Neutrophil (primary cell): ENCODE measurements around the gene TIAL1.
A peak's percentile ranks its signal among the peaks of the same experiment; 100 is the strongest.

ENCODE experiments used
- H3K27ac ChIP-seq: fragments of 200-600 bp; sonication (generic); 2 replicates; pipeline ENCODE4 v1.5.1; 2016; ENCODE audit warnings: mild to moderate bottlenecking, moderate library complexity
- H3K27me3 ChIP-seq: fragments of 200-600 bp; sonication (generic); 2 replicates; pipeline ENCODE4 v1.6.0; 2016; ENCODE audit warnings: mild to moderate bottlenecking
- H3K36me3 ChIP-seq: fragments of 200-600 bp; sonication (generic); 2 replicates; pipeline ENCODE4 v1.5.1; 2017
- H3K4me1 ChIP-seq, 2 experiments: fragments of 200-600 bp in 1 of 2; sonication (generic) in 1 of 2; 1 replicate in 1 of 2; 2 replicates in 1 of 2; pipeline versions ENCODE4 v1.5.1 to v1.6.1; 2013 to 2016; ENCODE audit warnings: low read depth in 1 of 2, low read length in 1 of 2, mild to moderate bottlenecking in 1 of 2, moderate library complexity in 1 of 2; ENCODE audit not compliant: control insufficient read depth in 1 of 2, insufficient read depth in 1 of 2
- H3K4me3 ChIP-seq, 2 experiments: fragments of 200-600 bp in 1 of 2; sonication (generic) in 1 of 2; 1 replicate in 1 of 2; 2 replicates in 1 of 2; pipeline ENCODE4 v1.5.1; 2013 to 2016; ENCODE audit warnings: low read depth in 1 of 2, low read length in 1 of 2, mild to moderate bottlenecking in 1 of 2, moderate library complexity in 1 of 2
- H3K9me3 ChIP-seq: fragments of 200-600 bp; sonication (generic); 2 replicates; pipeline ENCODE4 v1.5.1; 2016
- TF ChIP-seq, protein P1 (sequence below): fragments of 200-600 bp; sonication (generic); IDR thresholded peaks from 2 replicates; pipeline ENCODE4 v1.5.1; 2016; ENCODE audit warnings: antibody characterized with exemption

Gene TIAL1, protein sequence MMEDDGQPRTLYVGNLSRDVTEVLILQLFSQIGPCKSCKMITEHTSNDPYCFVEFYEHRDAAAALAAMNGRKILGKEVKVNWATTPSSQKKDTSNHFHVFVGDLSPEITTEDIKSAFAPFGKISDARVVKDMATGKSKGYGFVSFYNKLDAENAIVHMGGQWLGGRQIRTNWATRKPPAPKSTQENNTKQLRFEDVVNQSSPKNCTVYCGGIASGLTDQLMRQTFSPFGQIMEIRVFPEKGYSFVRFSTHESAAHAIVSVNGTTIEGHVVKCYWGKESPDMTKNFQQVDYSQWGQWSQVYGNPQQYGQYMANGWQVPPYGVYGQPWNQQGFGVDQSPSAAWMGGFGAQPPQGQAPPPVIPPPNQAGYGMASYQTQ

DNA sequence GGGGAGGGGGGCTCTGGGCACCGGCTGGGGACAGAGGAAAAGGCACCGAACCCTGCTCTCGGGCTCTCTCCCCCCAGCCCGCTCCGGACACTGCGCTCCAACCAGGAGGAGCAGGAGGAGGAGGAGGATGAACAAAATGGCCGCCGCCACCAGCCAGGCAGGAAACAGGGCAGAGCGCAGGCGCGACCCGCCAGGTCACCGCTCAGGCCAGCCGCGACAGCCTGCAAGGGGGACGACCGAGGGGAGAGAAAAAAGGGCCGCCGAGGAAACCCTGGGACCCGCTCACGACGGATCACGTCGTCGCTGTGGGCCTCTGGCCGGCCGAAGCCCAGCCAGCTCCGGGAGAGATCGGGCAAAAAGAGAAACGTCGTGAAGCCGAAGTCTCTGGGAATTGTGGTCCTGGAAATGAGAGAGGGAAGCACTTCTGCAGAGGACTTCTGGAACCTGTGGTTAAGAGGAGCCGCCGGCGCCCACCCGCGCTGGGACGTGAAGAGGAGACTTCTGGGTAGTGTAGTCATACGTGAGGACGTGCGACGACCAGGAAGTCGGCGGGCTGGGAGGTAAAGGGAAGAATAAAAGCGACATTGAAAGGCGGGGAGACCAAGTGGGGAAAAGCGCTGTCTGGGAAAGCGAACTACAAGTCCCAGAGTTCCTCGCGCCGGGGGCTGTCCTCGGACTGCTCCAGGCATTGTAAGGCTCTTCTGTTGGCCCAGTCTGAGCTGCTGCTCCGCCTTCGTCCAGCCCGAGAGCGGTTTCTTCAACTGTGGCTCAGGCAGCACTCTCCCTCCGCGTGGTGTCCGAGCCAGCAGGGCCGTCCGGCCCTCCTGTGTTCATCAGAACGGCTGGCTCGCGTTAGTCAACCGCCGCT lies at the start of gene TIAL1:
Gene TIAL1, minus strand, starts transcription at position 428 of the 868 bp plus-strand sequence. CDS start 499 bp downstream, outside the sequence.
- Histone ChIP-seq H3K27ac (peak within 1 kb of the TSS; percentile 93), H3K27me3 (no peaks in the 10 kb centered on the region), H3K4me1 (peaks cover 43 to 48% of the 10 kb centered on the region in 2 experiments), H3K36me3 (no peaks in the 10 kb centered on the region), H3K9me3 (no peaks in the 10 kb centered on the region), H3K4me3 (peak within 1 kb of the TSS; percentile 97 to 100)
- TF ChIP-seq, protein P1, sequence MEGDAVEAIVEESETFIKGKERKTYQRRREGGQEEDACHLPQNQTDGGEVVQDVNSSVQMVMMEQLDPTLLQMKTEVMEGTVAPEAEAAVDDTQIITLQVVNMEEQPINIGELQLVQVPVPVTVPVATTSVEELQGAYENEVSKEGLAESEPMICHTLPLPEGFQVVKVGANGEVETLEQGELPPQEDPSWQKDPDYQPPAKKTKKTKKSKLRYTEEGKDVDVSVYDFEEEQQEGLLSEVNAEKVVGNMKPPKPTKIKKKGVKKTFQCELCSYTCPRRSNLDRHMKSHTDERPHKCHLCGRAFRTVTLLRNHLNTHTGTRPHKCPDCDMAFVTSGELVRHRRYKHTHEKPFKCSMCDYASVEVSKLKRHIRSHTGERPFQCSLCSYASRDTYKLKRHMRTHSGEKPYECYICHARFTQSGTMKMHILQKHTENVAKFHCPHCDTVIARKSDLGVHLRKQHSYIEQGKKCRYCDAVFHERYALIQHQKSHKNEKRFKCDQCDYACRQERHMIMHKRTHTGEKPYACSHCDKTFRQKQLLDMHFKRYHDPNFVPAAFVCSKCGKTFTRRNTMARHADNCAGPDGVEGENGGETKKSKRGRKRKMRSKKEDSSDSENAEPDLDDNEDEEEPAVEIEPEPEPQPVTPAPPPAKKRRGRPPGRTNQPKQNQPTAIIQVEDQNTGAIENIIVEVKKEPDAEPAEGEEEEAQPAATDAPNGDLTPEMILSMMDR: no peak

DNA sequence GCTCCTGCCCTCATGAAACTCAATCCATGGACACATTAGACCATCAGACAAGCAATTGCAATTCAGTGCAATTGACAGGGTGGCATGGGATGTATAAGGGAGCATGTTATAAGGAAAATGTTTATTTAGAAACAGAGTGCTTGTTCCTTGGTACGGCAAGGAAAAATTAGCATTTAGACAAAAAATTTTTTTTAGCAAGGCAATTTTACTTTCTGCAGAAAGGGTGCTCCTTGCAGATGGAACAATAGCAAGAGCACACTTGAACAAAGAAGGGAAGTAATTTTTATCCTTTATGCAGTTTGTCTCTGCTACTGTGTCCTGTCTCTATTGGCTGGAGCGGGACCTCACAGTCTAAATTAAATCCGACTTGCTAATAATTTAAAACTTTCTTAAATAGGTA lies 48.2 kb upstream of the TIAL1 start:
- Histone ChIP-seq H3K27ac (no peak overlapping the region), H3K9me3 (no peaks in the 10 kb centered on the region), H3K4me3 (no peak overlapping the region), H3K27me3 (peaks cover 11% of the 10 kb centered on the region), H3K4me1 (no peaks in the 10 kb centered on the region), H3K36me3 (no peaks in the 10 kb centered on the region)
- TF ChIP-seq, protein P1: no peak

DNA sequence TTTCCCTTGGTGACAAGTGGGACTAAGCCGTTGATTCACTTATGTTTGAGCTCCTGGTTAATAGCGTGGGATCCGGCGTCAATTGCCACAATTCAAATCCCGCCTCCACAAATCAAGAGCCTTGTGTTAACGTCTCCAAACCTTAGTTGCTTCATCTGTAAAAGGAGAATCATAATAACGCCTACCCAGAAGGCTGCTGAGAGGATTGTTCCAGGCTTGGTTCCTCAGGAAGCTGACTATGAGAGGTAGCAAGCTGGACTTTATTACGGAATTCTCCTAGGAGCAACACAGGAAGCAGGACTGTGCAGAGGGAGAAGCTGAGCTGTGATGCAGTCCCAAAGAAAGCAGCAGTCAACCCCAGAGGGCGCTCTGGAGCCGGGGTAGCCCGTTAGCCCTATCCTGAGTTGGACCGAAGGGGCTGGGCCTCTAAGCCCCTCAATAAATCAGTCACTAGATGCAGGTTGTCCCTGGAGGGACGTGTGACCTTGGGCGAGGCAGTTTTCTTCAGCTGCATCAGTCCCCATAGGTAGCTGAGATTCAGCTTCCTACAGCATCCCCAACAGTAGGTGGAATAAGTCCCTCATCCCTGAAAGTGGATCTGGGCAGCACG lies 47.5 kb upstream of the TIAL1 start:
- H3K36me3 ChIP-seq: no peaks in the 10 kb centered on the region
- H3K9me3 ChIP-seq: no peaks in the 10 kb centered on the region
- TF ChIP-seq, protein P1: no peak
- no peak overlapping the region for H3K4me3 ChIP-seq
- no peaks in the 10 kb centered on the region for H3K4me1 ChIP-seq
- H3K27me3 ChIP-seq: peaks cover 4% of the 10 kb centered on the region
- H3K27ac ChIP-seq: no peak overlapping the region

DNA sequence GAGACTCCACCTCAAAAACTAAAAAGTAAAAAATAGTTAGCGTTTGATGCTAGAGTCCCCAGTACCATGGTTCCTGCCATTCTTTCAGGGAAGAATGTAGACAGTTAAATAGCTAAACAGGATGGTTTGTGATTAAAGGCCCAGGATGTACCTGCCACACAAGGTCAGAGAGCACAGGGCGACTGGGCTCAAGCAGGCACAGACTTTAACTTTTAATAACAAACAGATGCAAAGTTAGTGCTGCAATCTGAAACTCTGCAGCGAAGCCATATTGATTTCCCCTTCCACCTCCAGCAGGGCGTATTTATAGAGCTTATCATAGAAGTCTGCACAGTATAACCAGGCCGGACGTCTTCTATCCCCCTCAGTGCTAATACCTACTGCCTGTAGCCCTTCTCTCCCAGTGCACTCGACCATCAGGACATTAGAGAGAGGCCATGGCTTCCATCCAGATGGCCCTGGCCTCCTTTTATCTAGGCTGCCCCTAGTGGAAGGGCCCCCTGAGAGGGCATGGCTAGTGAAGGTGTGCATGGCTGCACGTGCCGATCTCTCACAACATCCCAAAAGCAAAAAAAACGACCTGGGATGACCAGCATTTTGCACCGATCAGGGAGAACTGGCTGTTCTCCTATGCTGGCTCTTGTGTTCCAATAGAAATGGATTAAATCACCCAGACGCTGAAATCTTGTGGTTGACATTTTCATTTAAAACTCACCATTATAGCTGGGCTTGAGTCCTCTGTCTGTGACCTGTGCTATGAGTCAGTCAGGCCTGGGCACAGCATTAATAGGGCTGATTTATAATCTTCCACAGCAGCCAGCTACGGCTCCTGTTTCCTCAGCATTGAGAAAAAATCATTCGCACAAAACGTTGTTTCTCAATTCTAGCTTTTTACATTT lies 46.8 kb upstream of the TIAL1 start:
- no peaks in the 10 kb centered on the region for H3K9me3 ChIP-seq
- H3K4me1 ChIP-seq: no peaks in the 10 kb centered on the region
- H3K36me3 ChIP-seq: no peaks in the 10 kb centered on the region
- no peak overlapping the region for H3K4me3 ChIP-seq
- H3K27me3 ChIP-seq: no peaks in the 10 kb centered on the region
- no peak overlapping the region for H3K27ac ChIP-seq
- TF ChIP-seq, protein P1: no peak
